Heart left ventricle (tissue), 13 donors: ENCODE results near the gene AP5M1.
"Not testable (repeated sequence)": the region's sequence is repeated elsewhere in the genome, so short reads cannot be mapped to it uniquely, and the experiment has no call there.

ENCODE experiments used
- POLR2A ChIP-seq, 2 donors: fragments of 450-650 bp; IDR thresholded peaks; one replicate each; pipeline ENCODE4 v1.6.1; 2017; ENCODE audit warnings: antibody characterized with exemption in 2 of 2, mild to moderate bottlenecking in 2 of 2, moderate library complexity in 2 of 2
- TF ChIP-seq, protein P1 (sequence below), 12 donors: fragments of 200-600 bp; sonication (generic) in 4 of 12; IDR thresholded peaks; one replicate each; pipeline versions ENCODE4 v1.5.0 to v1.8.0; 2018 to 2022; ENCODE audit warnings: antibody characterized with exemption in 12 of 12, mild to moderate bottlenecking in 5 of 12
- donor health status: ischemic (EF 13 %, LVEDD 7.1; RV severe dilation, severe dysfunction).
- donor health status: DM: no; HTN: yes; CAD: no.
- donor health status: DM: no; HTN: no; CAD: no.
- donor health status: ischemic (EF 25% LVEDD 6.9; RV normal size, moderate dysfunction).
- donor health status: ischemic (EF 25% LVEDD 5.7; RV mildly dilated, moderate dysfunction).
- donor health status: ischemic (EF 35%, LVEDD 5.7; RV mildly dilated, moderate dysfunction).
- donor health status: nonischemic (EF 11% LVEDD 7.7; RV severe dilation, severe dysfunction).
- donor health status: DM: yes; HTN: yes; CAD: no.
- donor health status: PGD.
- donor health status: ischemic (EF 29% LVEDD 5.4; RV normal size, mild dysfunction).
- donor health status: nonischemic (EF 23%, LVEDD 6.1; RV moderate dilation, normal function).

DNA sequence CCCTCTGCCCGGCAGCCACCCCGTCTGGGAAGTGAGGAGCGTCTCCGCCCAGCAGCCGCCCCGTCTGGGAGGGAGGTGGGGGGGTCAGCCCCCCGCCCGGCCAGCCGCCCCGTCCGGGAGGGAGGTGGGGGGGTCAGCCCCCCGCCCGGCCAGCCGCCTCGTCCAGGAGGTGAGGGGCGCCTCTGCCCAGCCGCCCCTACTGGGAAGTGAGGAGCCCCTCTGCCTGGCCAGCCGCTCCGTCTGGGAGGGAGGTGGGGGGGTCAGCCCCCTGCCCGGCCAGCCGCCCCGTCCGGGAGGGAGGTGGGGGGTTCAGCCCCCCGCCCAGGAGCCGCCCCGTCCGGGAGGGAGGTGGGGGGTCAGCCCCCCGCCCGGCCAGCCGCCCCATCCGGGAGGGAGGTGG lies 65.0 kb downstream of the AP5M1 start:
- TF ChIP-seq, protein P1, sequence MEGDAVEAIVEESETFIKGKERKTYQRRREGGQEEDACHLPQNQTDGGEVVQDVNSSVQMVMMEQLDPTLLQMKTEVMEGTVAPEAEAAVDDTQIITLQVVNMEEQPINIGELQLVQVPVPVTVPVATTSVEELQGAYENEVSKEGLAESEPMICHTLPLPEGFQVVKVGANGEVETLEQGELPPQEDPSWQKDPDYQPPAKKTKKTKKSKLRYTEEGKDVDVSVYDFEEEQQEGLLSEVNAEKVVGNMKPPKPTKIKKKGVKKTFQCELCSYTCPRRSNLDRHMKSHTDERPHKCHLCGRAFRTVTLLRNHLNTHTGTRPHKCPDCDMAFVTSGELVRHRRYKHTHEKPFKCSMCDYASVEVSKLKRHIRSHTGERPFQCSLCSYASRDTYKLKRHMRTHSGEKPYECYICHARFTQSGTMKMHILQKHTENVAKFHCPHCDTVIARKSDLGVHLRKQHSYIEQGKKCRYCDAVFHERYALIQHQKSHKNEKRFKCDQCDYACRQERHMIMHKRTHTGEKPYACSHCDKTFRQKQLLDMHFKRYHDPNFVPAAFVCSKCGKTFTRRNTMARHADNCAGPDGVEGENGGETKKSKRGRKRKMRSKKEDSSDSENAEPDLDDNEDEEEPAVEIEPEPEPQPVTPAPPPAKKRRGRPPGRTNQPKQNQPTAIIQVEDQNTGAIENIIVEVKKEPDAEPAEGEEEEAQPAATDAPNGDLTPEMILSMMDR (IDR thresholded peaks at IDR 0.05) = not testable (repeated sequence)
- TF ChIP-seq POLR2A (IDR thresholded peaks at IDR 0.05) = not testable (repeated sequence)
